Gastrocnemius medialis (tissue), 4 donors: ENCODE measurements around the gene CCL4L2. TPM values are rescaled to one million over a fixed set of nuclear protein-coding genes. Genes with fewer than 3 reads are reported as not detected.
"Not testable (repeated sequence)": the region's sequence is repeated elsewhere in the genome, so short reads cannot be mapped to it uniquely, and the experiment has no call there.

Experiments
- ATAC-seq, 2 donors: fragments of 150-250 bp; one replicate each; pipeline ENCODE4 v1.9.1; 2016
- DNase-seq, 2 donors: peaks; one replicate each; pipeline ENCODE4 v3.0.0-alpha.2; 2019
- H3K27ac ChIP-seq, 4 donors: fragments of 200-600 bp; sonication (generic); 1 replicate in 1 of 4; 2 replicates in 3 of 4; pipeline ENCODE4 v1.5.1; 2016 to 2018; ENCODE audit warnings: mild to moderate bottlenecking in 2 of 4, moderate library complexity in 1 of 4
- H3K27me3 ChIP-seq, 3 donors: fragments of 200-600 bp; sonication (generic) in 2 of 3; 1 replicate in 1 of 3; 2 replicates in 2 of 3; pipeline versions ENCODE4 v1.5.1 to v1.6.0; 2016 to 2019; ENCODE audit warnings: mild to moderate bottlenecking in 1 of 3, moderate library complexity in 1 of 3
- H3K36me3 ChIP-seq, 2 donors: fragments of 200-600 bp; sonication (generic) in 1 of 2; one replicate each; pipeline ENCODE4 v1.5.1; 2017 to 2018
- H3K4me1 ChIP-seq, 2 donors: fragments of 200-600 bp; sonication (generic) in 1 of 2; one replicate each; pipeline ENCODE4 v1.5.1; 2016 to 2017; ENCODE audit warnings: mild to moderate bottlenecking in 2 of 2
- H3K4me3 ChIP-seq, 4 donors: fragments of 200-600 bp; sonication (generic) in 3 of 4; 1 replicate in 1 of 4; 2 replicates in 3 of 4; pipeline ENCODE4 v1.5.1; 2016 to 2019; ENCODE audit warnings: mild to moderate bottlenecking in 2 of 4
- H3K9me3 ChIP-seq, 3 donors: fragments of 200-600 bp; sonication (generic) in 2 of 3; 1 replicate in 1 of 3; 2 replicates in 2 of 3; pipeline ENCODE4 v1.5.1; 2016 to 2019
- CTCF ChIP-seq, 5 experiments: fragments of 450-650 bp in 3 of 5; fragments of 200-600 bp in 2 of 5; sonication (generic) in 2 of 5; IDR thresholded peaks in 4 of 5; conservative IDR thresholded peaks in 1 of 5; 1 replicate in 4 of 5; 2 replicates in 1 of 5; pipeline ENCODE4 v1.5.1; 2016 to 2019; ENCODE audit warnings: antibody characterized with exemption in 5 of 5, mild to moderate bottlenecking in 3 of 5, moderate library complexity in 3 of 5
- POLR2A ChIP-seq, 2 donors: fragments of 450-650 bp; IDR thresholded peaks; one replicate each; pipeline ENCODE4 v1.6.1; 2017; ENCODE audit warnings: antibody characterized with exemption in 2 of 2, mild to moderate bottlenecking in 2 of 2, moderate library complexity in 2 of 2
- in situ Hi-C, 4 donors: fragments of 200-750 bp; cut with MboI; loops; one replicate each; pipeline versions ENCODE4 v1.15.0 to v1.8.0; 2017; ENCODE audit warnings: low sequenced_read_pairs in 4 of 4
- intact Hi-C: fragments of 100-400 bp; cut with DNase I; formaldehyde crosslinking; loops from one replicate; pipeline ENCODE4 v1.15.1; 2023; ENCODE audit warnings: low total_unique reads
- total RNA-seq, 4 donors: library from RNA; depleted of rRNA; stranded (reverse); fragments of >200 nt; gene quantifications; one replicate each; pipeline versions ENCODE4 v1.1.0 to v1.2.3, GENCODE V29; 2016

Gene CCL4L2
- total RNA-seq, 4 donors from 2014 or later, result not detected

DNA sequence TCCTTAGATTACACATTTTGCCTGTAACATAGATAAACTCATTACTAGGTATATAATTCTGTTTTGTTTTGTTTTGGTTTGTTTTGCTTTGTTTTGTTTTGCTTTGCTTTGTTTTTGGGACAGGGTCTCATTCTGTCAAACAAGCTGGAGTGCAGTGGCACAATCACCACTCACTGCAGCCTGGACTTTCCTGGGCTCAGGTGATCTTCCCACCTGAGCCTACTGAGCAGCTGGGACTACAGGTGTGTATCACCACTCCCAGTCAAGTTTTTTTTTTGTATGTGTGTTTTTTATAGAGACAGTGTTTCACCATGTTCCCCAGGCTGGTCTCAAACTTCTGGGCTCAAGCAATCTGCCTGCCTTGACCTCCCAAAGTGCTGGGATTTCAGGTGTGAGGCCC is 1.3 kb upstream of the CCL4L2 start:
- no peak overlapping the region for H3K4me3 ChIP-seq
- intact Hi-C loops, result no loop called here
- no peak for TF ChIP-seq CTCF (IDR thresholded peaks at IDR 0.05 in 4 of 5, conservative IDR thresholded peaks at IDR 0.05 in 1 of 5)
- no peak for TF ChIP-seq POLR2A (IDR thresholded peaks at IDR 0.05)
- no peak for ATAC-seq
- H3K9me3 ChIP-seq, result no peaks in the 10 kb centered on the region
- H3K36me3 ChIP-seq, result no peaks in the 10 kb centered on the region
- in situ Hi-C loops, result no loop called here
- DNase-seq, result no peak
- H3K27me3 ChIP-seq, result peaks cover 0 to 6% (median 0%) of the 10 kb centered on the region in 3 donors
- H3K4me1 ChIP-seq, result no peaks in the 10 kb centered on the region
- no peak overlapping the region for H3K27ac ChIP-seq

GRCh38 chr17:36211484-36212271 is 815 bp downstream of the CCL4L2 start:
- in situ Hi-C loops, H3K27ac ChIP-seq, intact Hi-C loops: not testable (repeated sequence)

GRCh38 chr17:36212272-36212605 is 1.4 kb downstream of the CCL4L2 start:
- ATAC-seq, result no peak
- peaks cover 0 to 6% (median 0%) of the 10 kb centered on the region in 3 donors for H3K27me3 ChIP-seq

More at GRCh38 chr17:36211484-36212271, 815 bp downstream of the CCL4L2 start:
- H3K36me3 ChIP-seq, ATAC-seq, H3K27me3 ChIP-seq, H3K4me1 ChIP-seq, H3K4me3 ChIP-seq, H3K9me3 ChIP-seq, DNase-seq: not testable (repeated sequence)

GRCh38 chr17:36212966-36213365 is 2.1 kb downstream of the CCL4L2 start:
- no peak overlapping the region for H3K4me3 ChIP-seq
- no peaks in the 10 kb centered on the region for H3K4me1 ChIP-seq
- H3K27me3 ChIP-seq, result peaks cover 0 to 6% (median 0%) of the 10 kb centered on the region in 3 donors
- intact Hi-C loops, result no loop called here
- ATAC-seq, result no peak
- H3K36me3 ChIP-seq, result no peaks in the 10 kb centered on the region
- TF ChIP-seq POLR2A (IDR thresholded peaks at IDR 0.05) (no peak), CTCF (IDR thresholded peaks at IDR 0.05 in 4 of 5, conservative IDR thresholded peaks at IDR 0.05 in 1 of 5) (no peak)
- no peaks in the 10 kb centered on the region for H3K9me3 ChIP-seq
- no peak for DNase-seq
- in situ Hi-C loops, result no loop called here
- H3K27ac ChIP-seq, result no peak overlapping the region

More at GRCh38 chr17:36212272-36212605, 1.4 kb downstream of the CCL4L2 start:
- TF ChIP-seq CTCF (IDR thresholded peaks at IDR 0.05 in 4 of 5, conservative IDR thresholded peaks at IDR 0.05 in 1 of 5) (no peak), POLR2A (IDR thresholded peaks at IDR 0.05) (no peak)
- Histone ChIP-seq H3K9me3 (no peaks in the 10 kb centered on the region), H3K4me3 (no peak overlapping the region), H3K4me1 (no peaks in the 10 kb centered on the region), H3K27ac (no peak overlapping the region), H3K36me3 (no peaks in the 10 kb centered on the region)
- in situ Hi-C loops, result no loop called here
- intact Hi-C loops, result no loop called here
- no peak for DNase-seq

DNA sequence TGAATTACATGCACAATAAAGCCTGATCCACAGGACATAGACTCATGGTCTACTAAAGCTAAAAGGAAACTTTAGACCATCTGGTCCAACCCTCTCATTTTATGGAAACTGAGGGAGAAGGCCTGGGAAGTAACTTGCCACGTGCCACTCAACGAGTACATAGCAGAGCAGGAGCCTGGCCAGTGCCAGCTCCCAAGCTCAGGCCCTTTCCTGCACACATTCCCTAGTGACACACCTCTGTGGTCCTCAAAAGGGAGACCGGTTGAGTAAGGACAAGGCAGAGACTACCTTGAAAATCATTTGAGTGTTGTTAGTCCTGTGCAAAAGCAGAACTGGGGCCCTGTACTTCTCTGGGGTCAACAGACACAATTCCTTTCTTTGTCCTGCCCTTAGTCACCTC is 2.8 kb downstream of the CCL4L2 start:
- TF ChIP-seq POLR2A (IDR thresholded peaks at IDR 0.05), result no peak
- TF ChIP-seq CTCF (IDR thresholded peaks at IDR 0.05 in 4 of 5, conservative IDR thresholded peaks at IDR 0.05 in 1 of 5), result no peak
- in situ Hi-C loops, result no loop called here
- Histone ChIP-seq H3K36me3 (no peaks in the 10 kb centered on the region), H3K27me3 (peaks cover 0 to 6% (median 0%) of the 10 kb centered on the region in 3 donors), H3K4me3 (no peak overlapping the region), H3K9me3 (peaks cover 0 to 3% (median 0%) of the 10 kb centered on the region in 3 donors), H3K4me1 (no peaks in the 10 kb centered on the region), H3K27ac (no peak overlapping the region)
- intact Hi-C loops, result no loop called here
- ATAC-seq, result no peak
- no peak for DNase-seq
